ENCODE data around the gene UCN3. TPM values are rescaled to one million over a fixed set of nuclear protein-coding genes. Genes with fewer than 3 reads are reported as not detected.

The UCN3 gene
- total and polyA plus RNA-seq, 3 donors from 2014 or later: not detected

- WGBS, 2 donors: 77 to 100% methylated on average over 1 to 2 of the region's 2 CpGs
- Histone ChIP-seq H3K4me3 (no peak overlapping the region), H3K9me3 (no peaks in the 10 kb centered on the region)
Observed at GRCh38 chr10:5381187-5381586, 16.4 kb downstream of the UCN3 start.

GRCh38 chr10:5385224-5385623 lies 20.5 kb downstream of the UCN3 start:
- Histone ChIP-seq H3K4me3 (no peak overlapping the region), H3K27ac (no peak overlapping the region), H3K36me3 (ENCODE audit: low read depth, missing control alignments) (no peaks in the 10 kb centered on the region), H3K27me3 (no peaks in the 10 kb centered on the region), H3K4me1 (no peaks in the 10 kb centered on the region), H3K9me3 (no peaks in the 10 kb centered on the region)
- WGBS, 2 donors: 87 to 94% methylated on average over 2 of the region's 2 CpGs
- intact Hi-C loops (cut with DNase I; ENCODE audit: low total_unique reads): no loop called here
- no peak for DNase-seq
- TF ChIP-seq POLR2A (IDR thresholded peaks at IDR 0.05) (no peak), CTCF (IDR thresholded peaks at IDR 0.05) (no peak)

More at GRCh38 chr10:5381187-5381586, 16.4 kb downstream of the UCN3 start:
- Histone ChIP-seq H3K36me3 (ENCODE audit: low read depth, missing control alignments) (no peaks in the 10 kb centered on the region), H3K27me3 (no peaks in the 10 kb centered on the region), H3K4me1 (no peaks in the 10 kb centered on the region), H3K27ac (no peak overlapping the region)
- DNase-seq: no peak
- intact Hi-C loops (cut with DNase I; ENCODE audit: low total_unique reads): no loop called here
- TF ChIP-seq CTCF (IDR thresholded peaks at IDR 0.05) (no peak), POLR2A (IDR thresholded peaks at IDR 0.05) (no peak)

GRCh38 chr10:5387169-5387568 lies 22.4 kb downstream of the UCN3 start:
- Histone ChIP-seq H3K4me3 (no peak overlapping the region), H3K36me3 (ENCODE audit: low read depth, missing control alignments) (no peaks in the 10 kb centered on the region), H3K27me3 (no peaks in the 10 kb centered on the region), H3K9me3 (no peaks in the 10 kb centered on the region), H3K4me1 (no peaks in the 10 kb centered on the region), H3K27ac (no peak overlapping the region)
- TF ChIP-seq POLR2A (IDR thresholded peaks at IDR 0.05) (no peak), CTCF (IDR thresholded peaks at IDR 0.05) (no peak)
- intact Hi-C loops (cut with DNase I; ENCODE audit: low total_unique reads): no loop called here
- WGBS, 2 donors: 83 to 93% methylated on average over 5 of the region's 5 CpGs
- no peak for DNase-seq

- Histone ChIP-seq H3K9me3 (no peaks in the 10 kb centered on the region), H3K4me1 (no peaks in the 10 kb centered on the region), H3K36me3 (ENCODE audit: low read depth, missing control alignments) (no peaks in the 10 kb centered on the region), H3K27ac (no peak overlapping the region), H3K27me3 (no peaks in the 10 kb centered on the region), H3K4me3 (no peak overlapping the region)
- WGBS, 2 donors: 88 to 98% methylated on average over 1 of the region's 1 CpG
- intact Hi-C loops (cut with DNase I; ENCODE audit: low total_unique reads): no loop called here
- DNase-seq: no peak
- TF ChIP-seq CTCF (IDR thresholded peaks at IDR 0.05): no peak
- TF ChIP-seq POLR2A (IDR thresholded peaks at IDR 0.05): no peak
Observed at GRCh38 chr10:5390607-5391205, 25.9 kb downstream of the UCN3 start.

GRCh38 chr10:5391790-5392189 lies 27.0 kb downstream of the UCN3 start:
- Histone ChIP-seq H3K27me3 (no peaks in the 10 kb centered on the region), H3K27ac (no peak overlapping the region), H3K36me3 (ENCODE audit: low read depth, missing control alignments) (no peaks in the 10 kb centered on the region), H3K4me1 (no peaks in the 10 kb centered on the region), H3K4me3 (no peak overlapping the region), H3K9me3 (no peaks in the 10 kb centered on the region)
- intact Hi-C loops (cut with DNase I; ENCODE audit: low total_unique reads): no loop called here
- TF ChIP-seq POLR2A (IDR thresholded peaks at IDR 0.05) (no peak), CTCF (IDR thresholded peaks at IDR 0.05) (no peak)
- DNase-seq: no peak
- WGBS, 2 donors: 91 to 93% methylated on average over 3 of the region's 3 CpGs

All from testis (tissue), 3 donors.